Measurements from ENCODE around the gene AGK.

- TF ChIP-seq, protein P1, sequence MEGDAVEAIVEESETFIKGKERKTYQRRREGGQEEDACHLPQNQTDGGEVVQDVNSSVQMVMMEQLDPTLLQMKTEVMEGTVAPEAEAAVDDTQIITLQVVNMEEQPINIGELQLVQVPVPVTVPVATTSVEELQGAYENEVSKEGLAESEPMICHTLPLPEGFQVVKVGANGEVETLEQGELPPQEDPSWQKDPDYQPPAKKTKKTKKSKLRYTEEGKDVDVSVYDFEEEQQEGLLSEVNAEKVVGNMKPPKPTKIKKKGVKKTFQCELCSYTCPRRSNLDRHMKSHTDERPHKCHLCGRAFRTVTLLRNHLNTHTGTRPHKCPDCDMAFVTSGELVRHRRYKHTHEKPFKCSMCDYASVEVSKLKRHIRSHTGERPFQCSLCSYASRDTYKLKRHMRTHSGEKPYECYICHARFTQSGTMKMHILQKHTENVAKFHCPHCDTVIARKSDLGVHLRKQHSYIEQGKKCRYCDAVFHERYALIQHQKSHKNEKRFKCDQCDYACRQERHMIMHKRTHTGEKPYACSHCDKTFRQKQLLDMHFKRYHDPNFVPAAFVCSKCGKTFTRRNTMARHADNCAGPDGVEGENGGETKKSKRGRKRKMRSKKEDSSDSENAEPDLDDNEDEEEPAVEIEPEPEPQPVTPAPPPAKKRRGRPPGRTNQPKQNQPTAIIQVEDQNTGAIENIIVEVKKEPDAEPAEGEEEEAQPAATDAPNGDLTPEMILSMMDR (IDR thresholded peaks at IDR 0.05; ENCODE audit: low read depth, low read length): no peak
- no peak for TF ChIP-seq EZH2phosphoT487 (IDR thresholded peaks at IDR 0.05; ENCODE audit: low read depth)
These were observed 49.8 kb upstream of the AGK start for GRCh38 chr7:141501451-141501850.

Measured in OCI-LY3 (cell line).